GM10847 (cell line): ENCODE data around the gene DNAJB4.

Experiments used
- POLR2A ChIP-seq: IDR thresholded peaks from 2 replicates; pipeline ENCODE4 v1.6.1; 2011; ENCODE audit not compliant: insufficient read length; ENCODE audit errors: extremely low read depth

The DNAJB4 gene

GRCh38 chr1:78047631-78048030 lies 42.9 kb downstream of the DNAJB4 start:
- no peak for TF ChIP-seq POLR2A

- TF ChIP-seq POLR2A = no peak
These were observed 43.7 kb downstream of the DNAJB4 start for GRCh38 chr1:78048446-78048845.

- TF ChIP-seq POLR2A = no peak
These were observed 44.7 kb downstream of the DNAJB4 start for GRCh38 chr1:78049396-78049795.

- TF ChIP-seq POLR2A = no peak
These were observed 46.3 kb downstream of the DNAJB4 start for GRCh38 chr1:78051005-78051404.

- TF ChIP-seq POLR2A = no peak
These were observed 48.1 kb downstream of the DNAJB4 start for GRCh38 chr1:78052685-78053405.

- TF ChIP-seq POLR2A = no peak
These were observed 48.8 kb downstream of the DNAJB4 start for GRCh38 chr1:78053498-78053897.

- no peak for TF ChIP-seq POLR2A
These were observed 49.8 kb downstream of the DNAJB4 start for GRCh38 chr1:78054559-78054958.

GRCh38 chr1:78054972-78055371 lies 50.2 kb downstream of the DNAJB4 start:
- no peak for TF ChIP-seq POLR2A

- TF ChIP-seq POLR2A = no peak
These were observed 50.9 kb downstream of the DNAJB4 start for GRCh38 chr1:78055565-78056132.

GRCh38 chr1:78058670-78059069 lies 53.9 kb downstream of the DNAJB4 start:
- TF ChIP-seq POLR2A = no peak

- TF ChIP-seq POLR2A = no peak
These were observed 56.3 kb downstream of the DNAJB4 start for GRCh38 chr1:78060857-78061563.

- no peak for TF ChIP-seq POLR2A
These were observed 57.2 kb downstream of the DNAJB4 start for GRCh38 chr1:78061825-78062523.
